Heart left ventricle (tissue), 16 donors: ENCODE results near the gene EPX. TPM values are rescaled to one million over a fixed set of nuclear protein-coding genes. Genes with fewer than 3 reads are reported as not detected.

ENCODE experiments used
- ATAC-seq, 4 donors: fragments of 200-7000 bp; cut with Tn5 transposase; one replicate each; pipeline ENCODE4 v1.9.1; 2020 to 2022; ENCODE audit warnings: moderate library complexity in 4 of 4, mild to moderate bottlenecking in 3 of 4, moderate number of reproducible peaks in 1 of 4
- DNase-seq, 5 donors: peaks; one replicate each; pipeline ENCODE4 v3.0.0-alpha.2; 2020
- H3K27ac ChIP-seq, 12 donors: fragments of 200-600 bp; sonication (generic) in 4 of 12; one replicate each; pipeline versions ENCODE4 v1.5.0 to v1.8.0; 2016 to 2022; ENCODE audit warnings: mild to moderate bottlenecking in 2 of 12
- H3K27me3 ChIP-seq, 9 donors: fragments of 200-600 bp; sonication (generic) in 2 of 9; one replicate each; pipeline versions ENCODE4 v1.5.1 to v1.8.0; 2016 to 2022; ENCODE audit warnings: mild to moderate bottlenecking in 3 of 9
- H3K36me3 ChIP-seq, 9 donors: fragments of 200-600 bp; sonication (generic) in 2 of 9; one replicate each; pipeline versions ENCODE4 v1.5.0 to v1.8.0; 2018 to 2022; ENCODE audit warnings: mild to moderate bottlenecking in 2 of 9
- H3K4me1 ChIP-seq, 12 donors: fragments of 200-600 bp; sonication (generic) in 4 of 12; one replicate each; pipeline versions ENCODE4 v1.5.0 to v1.8.0; 2016 to 2022; ENCODE audit warnings: mild to moderate bottlenecking in 3 of 12
- H3K4me3 ChIP-seq, 12 donors: fragments of 200-600 bp; sonication (generic) in 4 of 12; one replicate each; pipeline versions ENCODE4 v1.5.0 to v1.8.0; 2017 to 2022; ENCODE audit warnings: mild to moderate bottlenecking in 9 of 12, moderate library complexity in 4 of 12
- H3K9me3 ChIP-seq, 12 donors: fragments of 200-600 bp; sonication (generic) in 4 of 12; one replicate each; pipeline versions ENCODE4 v1.5.0 to v1.8.0; 2016 to 2022; ENCODE audit warnings: mild to moderate bottlenecking in 1 of 12
- CTCF ChIP-seq, 12 donors: fragments of 200-600 bp; sonication (generic) in 4 of 12; IDR thresholded peaks; one replicate each; pipeline versions ENCODE4 v1.5.0 to v1.8.0; 2018 to 2022; ENCODE audit warnings: antibody characterized with exemption in 12 of 12, mild to moderate bottlenecking in 5 of 12
- POLR2A ChIP-seq, 2 donors: fragments of 450-650 bp; IDR thresholded peaks; one replicate each; pipeline ENCODE4 v1.6.1; 2017; ENCODE audit warnings: antibody characterized with exemption in 2 of 2, mild to moderate bottlenecking in 2 of 2, moderate library complexity in 2 of 2
- WGBS, 4 donors: extraction: QIAGEN DNeasy Blood & Tissue Kit in 2 of 4; methylation state at CpG; one replicate each; pipeline versions ENCODE4 v1.1.5 to v1.1.7; 2013 to 2018; 5-methylcytosine and 5-hydroxymethylcytosine counted together
- intact Hi-C, 10 donors: fragments of 100-400 bp; cut with DNase I; formaldehyde crosslinking; loops; one replicate each; pipeline versions ENCODE4 v1.11.1 to v1.14.2; 2022
- polyA plus RNA-seq, 2 donors: library from polyadenylated mRNA; stranded (reverse); fragments of 200-250 nt; gene quantifications; one replicate each; pipeline ENCODE4 v1.2.3, GENCODE V29; 2013
- total RNA-seq, 9 donors: library from RNA; depleted of rRNA in 2 of 9; stranded (reverse); fragments of >200 nt in 2 of 9; fragmentation: NEBNext Ultra II Directional in 3 of 9; extraction: Animal tissue kit (Norgen Biotek cat#: 25700) in 3 of 9; gene quantifications; one replicate each; pipeline versions ENCODE4 v1.1.0 to v1.2.4, GENCODE V29; 2016 to 2023
- donor health status: ischemic (EF 13 %, LVEDD 7.1; RV severe dilation, severe dysfunction).
- donor health status: healthy with polysubstance abuse.
- donor health status: DM: no; HTN: yes; CAD: no.
- donor health status: DM: no; HTN: no; CAD: no.
- donor health status: ischemic (EF 25% LVEDD 6.9; RV normal size, moderate dysfunction).
- donor health status: ischemic (EF 25% LVEDD 5.7; RV mildly dilated, moderate dysfunction).
- donor health status: healthy.
- donor health status: DM: yes; HTN: yes; CAD: no.
- donor health status: ischemic (EF 35%, LVEDD 5.7; RV mildly dilated, moderate dysfunction).
- donor health status: nonischemic (EF 11% LVEDD 7.7; RV severe dilation, severe dysfunction).
- donor health status: DM: yes; HTN: yes; CAD: no.
- donor health status: PGD.
- donor health status: ischemic (EF 29% LVEDD 5.4; RV normal size, mild dysfunction).
- donor health status: nonischemic (EF 23%, LVEDD 6.1; RV moderate dilation, normal function).

The EPX gene
- total and polyA plus RNA-seq, 11 donors, result not detected

- no peak for DNase-seq
- H3K36me3 ChIP-seq, result no peaks in the 10 kb centered on the region
- intact Hi-C loops, result no loop called here
- H3K9me3 ChIP-seq, result peaks cover 0 to 39% (median 23%) of the 10 kb centered on the region in 12 donors
- peaks cover 0 to 15% (median 0%) of the 10 kb centered on the region in 12 donors for H3K4me1 ChIP-seq
- no peak for ATAC-seq
- no peak overlapping the region for H3K4me3 ChIP-seq
- peaks cover 0 to 31% (median 2%) of the 10 kb centered on the region in 9 donors for H3K27me3 ChIP-seq
- H3K27ac ChIP-seq, result no peak overlapping the region
- WGBS, 4 donors, result 73 to 83% (median 77%) methylated on average over 3 of the region's 3 CpGs
- TF ChIP-seq POLR2A (IDR thresholded peaks at IDR 0.05) (no peak), CTCF (IDR thresholded peaks at IDR 0.05) (no peak)
These were observed 43.9 kb upstream of the EPX start for GRCh38 chr17:58148609-58149008.

- no peaks in the 10 kb centered on the region for H3K36me3 ChIP-seq
- intact Hi-C loops, result no loop called here
- H3K27ac ChIP-seq, result no peak overlapping the region
- DNase-seq (no peak), ATAC-seq (no peak)
- no peak overlapping the region for H3K4me3 ChIP-seq
- peaks cover 0 to 21% (median 9%) of the 10 kb centered on the region in 12 donors for H3K9me3 ChIP-seq
- TF ChIP-seq CTCF (IDR thresholded peaks at IDR 0.05), result no peak
- no peak for TF ChIP-seq POLR2A (IDR thresholded peaks at IDR 0.05)
- WGBS, 4 donors, result 51 to 64% (median 58%) methylated on average over 6 of the region's 6 CpGs
- H3K27me3 ChIP-seq, result peaks cover 0 to 31% (median 2%) of the 10 kb centered on the region in 9 donors
- H3K4me1 ChIP-seq, result peaks cover 0 to 19% (median 0%) of the 10 kb centered on the region in 12 donors
These were observed 42.1 kb upstream of the EPX start for GRCh38 chr17:58150394-58150793.

GRCh38 chr17:58153046-58153445, 39.5 kb upstream of the EPX start:
- intact Hi-C loops, result no loop called here
- no peak for TF ChIP-seq CTCF (IDR thresholded peaks at IDR 0.05)
- no peak for TF ChIP-seq POLR2A (IDR thresholded peaks at IDR 0.05)
- no peak overlapping the region for H3K4me3 ChIP-seq
- H3K4me1 ChIP-seq, result peaks cover 0 to 26% (median 2%) of the 10 kb centered on the region in 12 donors
- peak in 3 of 4 donors; percentile 60 to 84 (median 68) for ATAC-seq
- 46 to 59% (median 55%) methylated on average over 2 of the region's 2 CpGs for WGBS, 4 donors
- DNase-seq, result peak in 2 of 5 donors; percentile 20 to 49
- H3K27ac ChIP-seq, result peak overlapping the region in 7 of 12 donors; percentile 3 to 74 (median 24)
- no peaks in the 10 kb centered on the region for H3K9me3 ChIP-seq
- peaks cover 0 to 55% (median 14%) of the 10 kb centered on the region in 9 donors for H3K27me3 ChIP-seq
- no peaks in the 10 kb centered on the region for H3K36me3 ChIP-seq

- no peak for TF ChIP-seq CTCF (IDR thresholded peaks at IDR 0.05)
- TF ChIP-seq POLR2A (IDR thresholded peaks at IDR 0.05), result no peak
- no peak for ATAC-seq
- Histone ChIP-seq H3K4me3 (no peak overlapping the region), H3K27ac (peak overlapping the region in 2 of 12 donors; percentile 19 to 29), H3K4me1 (peaks cover 0 to 26% (median 2%) of the 10 kb centered on the region in 12 donors), H3K27me3 (peaks cover 0 to 51% (median 14%) of the 10 kb centered on the region in 9 donors), H3K36me3 (no peaks in the 10 kb centered on the region), H3K9me3 (no peaks in the 10 kb centered on the region)
- no peak for DNase-seq
- intact Hi-C loops, result no loop called here
These were observed 38.9 kb upstream of the EPX start for GRCh38 chr17:58153671-58154070.
